ENCODE results near the gene C3orf20.
"Not testable (repeated sequence)": the region's sequence is repeated elsewhere in the genome, so short reads cannot be mapped to it uniquely, and the experiment has no call there.

C3orf20 gene

DNA sequence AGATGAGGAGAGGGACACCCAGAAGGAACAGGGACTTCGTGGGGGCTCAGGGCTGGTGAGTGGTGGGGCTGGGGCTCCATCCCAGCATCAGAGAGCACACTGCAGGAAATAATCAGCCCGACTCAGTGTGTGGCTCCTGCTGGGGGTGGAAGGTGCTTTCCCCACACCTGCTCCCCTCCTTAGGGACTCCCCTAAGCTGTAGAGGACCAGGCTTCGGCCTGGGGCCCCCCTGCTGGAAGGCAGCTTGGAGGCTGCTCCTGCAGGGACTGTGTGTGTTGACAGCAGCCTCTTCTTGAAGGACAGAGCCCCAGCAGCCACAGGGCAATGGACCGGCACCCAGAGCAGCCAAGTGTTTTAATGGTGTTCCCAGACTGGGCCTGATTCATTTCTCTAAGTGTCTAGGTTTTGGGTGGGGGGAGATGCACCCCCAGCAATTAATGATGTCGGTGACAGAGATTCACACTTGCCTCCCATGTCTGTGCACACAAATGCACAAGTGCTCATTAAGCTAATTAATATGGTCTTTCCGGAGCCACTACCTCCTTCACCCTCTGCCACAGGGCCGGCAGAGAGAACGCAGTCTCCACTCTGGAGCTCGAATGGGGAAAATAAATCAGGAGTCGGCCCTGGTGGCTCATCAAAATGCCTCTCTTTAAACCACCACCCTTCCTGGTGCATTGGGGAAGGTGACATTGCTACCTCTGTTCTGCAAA is 126.9 kb downstream of the C3orf20 start:
- DNase-seq, result no peak

DNA sequence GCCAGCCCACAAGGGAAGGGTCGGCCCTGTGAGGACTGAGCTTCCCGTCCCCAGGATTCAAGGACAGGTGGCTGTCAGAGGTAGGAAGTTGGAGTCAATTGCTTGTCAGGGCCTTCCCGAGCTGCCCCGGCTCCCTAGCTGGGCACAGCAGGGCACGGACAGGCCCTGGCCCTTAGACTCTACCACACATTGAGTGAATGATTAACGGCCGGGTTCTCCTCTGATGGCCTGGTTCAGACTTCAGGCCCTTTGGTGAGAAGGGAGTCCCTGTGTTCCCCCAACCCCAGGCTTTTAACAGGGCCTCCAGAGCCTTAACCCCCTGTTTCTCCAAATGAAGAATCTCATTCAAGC is 127.4 kb downstream of the C3orf20 start:
- DNase-seq, result no peak

DNA sequence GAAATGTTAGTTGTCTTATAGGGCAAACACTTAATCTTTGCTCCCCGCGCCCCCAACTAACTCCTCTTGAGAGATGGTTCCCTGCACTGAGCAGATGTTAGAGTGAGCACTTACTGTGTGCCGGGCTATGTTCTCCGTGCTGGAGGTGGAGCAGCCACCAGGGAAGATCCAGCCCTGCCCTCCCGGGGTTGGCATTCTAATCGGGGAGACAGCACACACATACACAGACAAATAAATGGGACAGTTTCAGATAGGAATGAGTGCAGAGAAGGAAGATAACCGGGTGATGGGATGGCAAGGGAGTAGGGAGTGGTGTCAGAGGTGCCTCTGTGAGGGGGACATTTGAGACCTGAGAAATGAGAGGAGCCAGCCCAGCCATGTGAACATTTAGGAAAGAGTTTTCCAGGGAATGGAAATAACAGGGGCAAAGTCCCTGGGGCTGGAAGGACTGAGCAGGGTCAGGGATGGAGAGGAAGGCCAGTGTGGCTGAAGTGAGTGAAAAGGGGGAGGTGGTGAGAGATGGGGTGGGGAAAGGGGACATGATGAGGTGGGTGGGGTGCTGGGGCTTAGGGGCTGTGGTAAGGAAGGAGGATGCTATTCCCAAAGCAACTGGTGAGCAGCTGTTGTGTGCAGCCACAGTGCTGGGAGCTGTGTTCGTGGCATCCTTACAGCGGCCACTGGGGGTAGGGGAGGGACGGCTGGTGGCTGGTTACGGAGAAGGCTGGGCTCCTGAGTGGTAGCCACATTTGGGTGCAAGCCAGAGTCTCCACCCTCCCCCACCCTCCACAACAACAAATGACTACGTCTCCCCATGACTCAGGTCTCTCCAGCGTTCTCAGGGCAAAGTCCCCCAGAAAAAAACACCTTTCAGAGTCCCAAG is 128.4 kb downstream of the C3orf20 start:
- DNase-seq, result no peak

DNA sequence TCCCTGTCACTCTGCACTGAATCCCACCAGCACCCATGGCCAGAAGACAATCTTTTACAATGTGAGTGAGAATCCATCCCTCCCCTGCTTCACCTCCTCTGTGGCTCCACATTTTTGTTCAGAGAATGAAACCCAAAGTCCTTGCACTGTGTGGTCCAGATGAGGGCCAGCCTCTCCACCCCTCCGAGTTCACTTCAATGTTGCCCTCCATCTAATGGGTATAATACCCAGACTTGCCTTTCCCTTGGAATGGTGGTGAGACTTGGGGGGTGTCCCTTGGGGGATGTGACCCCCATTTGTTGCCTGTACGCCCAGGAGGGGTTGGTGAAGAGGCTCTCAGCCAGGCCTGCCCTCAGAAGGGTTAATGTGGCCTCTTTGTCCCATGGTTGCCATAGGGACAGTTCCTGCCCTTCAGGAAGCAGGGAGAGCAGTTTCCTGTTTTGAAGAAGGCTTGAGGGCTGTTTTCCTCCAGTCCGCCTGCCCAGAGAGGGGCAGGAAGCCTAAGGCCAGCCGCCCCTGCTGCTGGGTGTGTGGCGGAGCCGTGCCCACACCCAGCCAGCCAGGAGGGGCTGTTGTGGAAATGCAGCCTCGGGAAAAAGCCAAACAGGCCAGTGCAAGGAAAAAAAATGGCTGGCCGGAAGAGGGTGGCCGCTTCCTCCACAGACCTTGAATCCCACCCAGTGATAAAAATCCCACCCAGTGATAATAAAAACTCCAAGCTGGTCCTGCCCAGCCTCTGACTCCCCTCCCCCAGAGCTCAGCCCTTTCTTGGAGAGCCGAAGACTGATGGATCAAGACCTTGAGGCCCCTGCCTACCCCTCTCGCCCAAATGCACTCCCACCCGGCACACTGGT is 129.3 kb downstream of the C3orf20 start:
- no peak for DNase-seq

DNA sequence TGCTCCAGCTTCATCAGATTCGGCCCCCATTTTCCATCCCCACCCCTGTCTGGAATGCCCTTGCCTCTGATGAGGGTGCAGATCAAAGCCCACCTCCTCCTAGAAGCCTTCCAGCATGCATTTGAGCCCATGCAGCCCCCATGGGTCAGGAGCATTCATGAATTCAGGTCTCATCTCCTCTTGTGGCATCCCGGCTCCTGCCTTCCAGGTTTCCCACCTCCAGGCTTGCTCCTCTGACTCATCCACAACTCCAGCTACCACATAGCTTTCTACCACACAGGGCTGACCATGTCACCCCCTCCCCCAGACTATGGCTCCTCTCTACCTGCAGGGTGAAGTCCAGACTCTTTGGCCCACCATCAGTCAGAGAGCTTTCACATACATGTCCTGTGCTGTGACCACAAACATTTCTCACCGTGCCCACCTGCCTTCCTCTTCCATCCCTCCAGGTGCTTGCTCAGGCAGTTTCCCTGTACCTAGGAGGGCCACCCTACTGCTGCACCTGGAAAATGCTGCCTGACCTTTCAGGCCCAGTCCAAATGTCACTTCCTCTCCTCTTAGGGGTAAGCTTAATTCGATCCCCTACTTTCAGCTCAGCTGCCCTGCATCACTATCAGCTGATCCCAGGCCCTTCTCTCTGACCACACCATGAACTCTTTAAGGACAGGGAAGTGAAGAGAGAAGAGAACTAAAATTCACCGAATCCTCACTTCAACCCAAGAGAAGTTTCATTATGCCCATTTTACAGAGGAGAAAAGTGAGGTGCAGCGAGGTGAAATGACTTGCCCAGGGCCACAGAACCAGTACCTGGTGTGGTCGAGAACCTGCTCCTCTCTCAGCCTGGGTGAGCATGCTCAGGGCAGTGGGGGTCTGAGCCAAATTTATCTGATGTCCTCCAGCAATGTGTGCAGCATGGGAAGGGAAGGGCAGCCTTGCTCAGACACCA is 130.2 kb downstream of the C3orf20 start:
- no peak for DNase-seq

DNA sequence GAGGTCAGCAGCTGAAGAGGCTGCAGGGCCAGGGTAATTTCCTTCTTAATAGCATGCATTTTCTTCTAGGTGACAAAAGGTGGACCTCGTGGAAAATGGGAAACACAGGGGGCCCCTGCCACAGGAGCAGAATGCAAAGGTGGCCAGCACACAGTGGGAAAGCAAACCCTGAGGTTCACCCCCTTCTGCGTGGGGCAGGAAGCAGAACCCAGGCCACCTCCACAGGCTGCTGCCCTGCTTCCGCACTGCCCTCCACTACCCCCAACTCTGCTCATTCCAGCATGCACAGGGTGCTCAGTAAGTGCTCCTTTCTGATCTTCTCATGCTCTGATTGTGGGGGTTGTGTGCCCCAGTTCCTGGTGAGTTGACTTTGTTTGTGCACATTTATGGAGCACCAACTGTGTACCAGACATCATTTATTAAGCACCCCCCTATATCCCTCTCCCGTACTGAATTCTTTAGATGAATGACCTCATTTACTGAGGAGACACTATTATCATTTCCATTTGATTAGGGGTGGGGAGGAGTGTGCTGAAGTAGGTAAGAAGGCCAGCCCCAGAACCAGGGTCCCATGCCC is 131.1 kb downstream of the C3orf20 start:
- DNase-seq, result no peak

DNA sequence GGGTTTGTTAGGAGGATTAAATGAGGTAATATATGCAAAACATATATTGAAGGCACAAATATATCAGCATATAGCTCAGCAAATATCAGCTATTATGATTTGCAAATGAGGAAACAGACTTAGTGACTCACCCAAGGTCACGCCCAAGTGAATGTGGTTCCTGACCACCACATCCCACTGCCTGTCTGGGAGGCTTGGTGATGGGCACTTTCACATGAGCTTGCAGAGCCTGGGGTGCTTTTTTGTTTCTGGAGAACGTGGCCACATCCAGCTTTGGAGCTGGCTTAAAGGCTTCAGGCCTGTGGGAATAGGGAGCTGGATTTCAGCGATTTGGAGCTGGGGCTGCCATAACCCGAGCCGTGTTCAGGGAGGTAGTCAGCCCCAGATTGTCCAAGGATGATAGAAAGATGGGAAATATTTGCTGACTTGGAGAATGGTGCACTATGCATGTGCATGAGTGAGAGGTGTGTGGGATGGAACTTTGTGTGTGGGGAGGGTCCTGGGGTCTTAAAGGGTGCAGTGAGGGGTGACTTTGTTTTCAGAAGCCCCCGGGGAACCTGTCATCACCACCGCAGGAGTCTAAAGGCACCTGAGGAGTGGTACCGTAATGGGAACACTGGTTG is 131.8 kb downstream of the C3orf20 start:
- DNase-seq, result no peak

DNA sequence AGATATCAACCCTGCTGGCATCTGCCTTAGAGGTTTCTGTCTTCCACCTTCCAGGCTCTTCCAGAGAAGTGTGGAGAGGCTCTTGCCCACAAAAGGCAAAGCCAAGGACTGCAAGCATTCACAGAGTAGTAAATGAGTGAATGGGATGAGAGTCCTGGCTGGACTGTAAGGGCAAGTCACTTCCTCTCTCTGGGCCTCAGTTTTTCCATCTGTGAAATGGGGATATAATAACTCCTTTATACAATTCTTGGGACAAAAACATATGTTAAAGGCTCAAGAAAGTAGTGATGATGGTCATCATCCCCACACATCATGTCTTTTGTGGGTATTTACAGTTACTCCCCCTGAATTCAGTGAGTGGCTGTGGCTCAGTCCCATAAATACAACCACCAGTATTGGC is 133.1 kb downstream of the C3orf20 start:
- DNase-seq, result no peak

DNA sequence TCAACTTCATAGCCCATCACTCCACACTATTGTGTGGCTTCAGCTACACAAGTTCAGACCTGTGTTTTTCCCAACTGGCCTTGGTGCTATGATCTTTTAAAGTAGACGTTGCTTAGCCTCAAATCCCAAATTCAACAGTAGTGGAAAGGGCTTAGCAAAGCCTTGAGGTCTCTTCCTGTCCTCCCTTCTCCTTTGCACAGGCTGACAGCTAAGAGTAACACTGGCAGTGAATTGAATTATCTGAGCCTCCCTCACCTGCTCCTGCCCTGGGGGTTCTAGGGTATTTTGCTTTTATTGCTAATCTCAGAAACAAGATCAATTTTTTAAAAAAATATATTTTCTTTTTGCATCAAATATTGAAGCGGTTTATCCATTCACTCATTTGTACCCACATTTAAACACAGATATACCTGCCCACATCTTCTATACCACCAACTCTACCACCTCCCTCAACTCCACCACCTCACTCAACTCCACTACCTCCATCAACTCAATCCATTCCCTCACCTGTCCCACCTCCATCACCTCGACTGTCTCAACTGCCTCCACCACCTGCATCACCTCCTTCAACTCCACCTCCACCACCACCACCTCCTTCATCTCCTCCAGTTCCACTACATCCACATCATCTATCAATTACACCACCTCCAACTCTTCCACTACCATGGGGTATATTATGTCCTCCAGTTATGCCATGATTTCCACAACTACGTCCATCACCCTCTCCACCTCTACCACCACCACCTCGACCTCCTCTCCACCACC is 133.7 kb downstream of the C3orf20 start:
- DNase-seq, result no peak

DNA sequence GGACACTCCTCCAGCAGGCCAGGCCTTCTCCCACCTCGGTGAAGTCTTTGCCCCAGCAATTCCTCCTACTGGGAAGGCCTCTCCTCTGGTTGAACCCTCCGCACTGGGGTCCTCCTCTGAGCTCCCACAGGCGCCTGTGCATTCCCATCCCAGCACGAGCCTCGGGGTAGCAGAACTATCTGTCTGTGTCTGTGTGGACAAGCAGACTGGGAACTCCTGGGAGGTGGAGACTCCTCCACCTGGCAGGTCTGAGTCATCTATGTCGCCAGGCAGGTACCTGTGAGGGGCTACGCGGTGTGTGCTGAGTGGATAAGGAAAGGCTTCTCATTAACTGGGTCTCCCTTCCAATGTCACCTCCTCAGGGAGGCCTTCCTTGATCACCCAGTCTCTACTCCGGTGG is 134.7 kb downstream of the C3orf20 start:
- not testable (repeated sequence) for DNase-seq

DNA sequence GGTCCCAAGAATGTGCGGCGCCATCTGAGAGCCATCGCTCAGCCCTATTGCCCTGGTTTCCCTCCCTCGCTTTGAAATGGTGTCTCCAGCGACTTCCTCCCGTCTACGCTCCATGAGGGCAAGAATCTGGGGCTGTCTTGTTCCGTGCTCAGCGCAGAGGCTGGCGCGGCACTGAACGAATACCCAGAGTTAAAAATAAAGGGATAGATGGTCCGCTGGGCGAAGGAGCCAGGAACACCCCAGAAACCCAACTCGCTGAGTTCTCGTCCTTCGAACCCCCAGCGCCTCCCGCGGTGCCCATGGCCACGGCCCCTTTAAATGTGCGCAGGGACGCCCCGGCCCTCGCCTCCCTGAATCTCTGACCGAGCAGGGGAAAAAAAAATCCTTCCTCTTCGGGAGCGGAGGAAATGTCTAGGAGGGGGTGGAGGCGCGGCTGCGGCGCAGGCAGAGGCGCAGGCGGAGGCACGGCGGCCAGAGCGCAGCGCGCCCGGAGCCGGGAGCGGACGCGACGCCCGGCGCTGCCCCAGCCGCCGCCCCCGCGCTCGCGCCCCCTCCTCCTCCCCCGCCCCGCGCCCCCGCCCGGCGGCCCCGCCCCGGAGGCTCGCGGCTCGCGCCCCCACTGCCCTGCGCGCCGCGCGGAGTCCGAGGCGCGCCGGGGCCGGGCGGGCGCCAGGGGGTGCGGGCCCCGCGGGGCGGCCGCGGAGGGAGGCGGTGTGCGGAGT is 135.3 kb downstream of the C3orf20 start:
- DNase-seq, result no peak

DNA sequence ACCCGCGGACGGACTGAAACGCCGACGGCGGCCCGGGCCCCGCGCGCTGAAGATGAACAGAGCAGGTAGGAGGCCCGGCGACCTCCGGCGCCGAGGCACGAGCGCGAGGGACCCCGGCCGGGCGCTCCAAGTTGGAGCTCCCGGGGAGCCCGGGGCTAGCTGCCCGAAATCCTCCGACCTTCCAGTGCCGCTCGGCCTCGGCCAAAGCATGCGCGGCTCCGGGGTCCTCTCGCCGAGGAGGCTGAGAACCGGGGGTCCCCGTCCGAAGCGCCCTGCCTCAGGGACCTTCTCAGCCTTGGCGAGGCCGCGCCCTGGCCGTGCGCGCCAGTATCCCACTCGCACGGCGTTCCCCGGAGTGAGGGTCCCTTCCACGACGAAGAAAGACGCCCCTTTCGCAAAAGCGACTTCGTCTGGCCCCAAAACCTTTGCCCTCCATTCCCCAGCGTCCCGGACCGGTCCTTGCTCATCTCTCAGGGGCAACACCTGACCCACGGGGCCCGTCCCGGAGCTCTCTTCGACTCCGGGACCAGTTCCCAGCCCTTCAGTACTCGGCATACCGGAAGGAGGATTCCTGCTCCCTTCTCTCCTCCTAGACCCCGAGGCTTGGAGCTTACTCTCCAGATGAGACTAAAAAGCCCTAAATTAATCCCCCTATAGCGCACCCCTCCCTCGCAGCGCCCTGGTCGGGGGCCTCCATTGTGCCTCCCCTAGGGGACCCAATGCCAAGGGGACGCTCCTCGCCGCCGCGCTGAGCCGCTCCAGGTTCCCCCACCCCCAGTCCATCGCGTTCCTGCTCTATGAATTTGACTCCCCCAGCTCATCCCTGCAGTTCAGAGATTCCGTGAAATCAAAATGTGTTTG is 136.1 kb downstream of the C3orf20 start:
- no peak for DNase-seq

DNA sequence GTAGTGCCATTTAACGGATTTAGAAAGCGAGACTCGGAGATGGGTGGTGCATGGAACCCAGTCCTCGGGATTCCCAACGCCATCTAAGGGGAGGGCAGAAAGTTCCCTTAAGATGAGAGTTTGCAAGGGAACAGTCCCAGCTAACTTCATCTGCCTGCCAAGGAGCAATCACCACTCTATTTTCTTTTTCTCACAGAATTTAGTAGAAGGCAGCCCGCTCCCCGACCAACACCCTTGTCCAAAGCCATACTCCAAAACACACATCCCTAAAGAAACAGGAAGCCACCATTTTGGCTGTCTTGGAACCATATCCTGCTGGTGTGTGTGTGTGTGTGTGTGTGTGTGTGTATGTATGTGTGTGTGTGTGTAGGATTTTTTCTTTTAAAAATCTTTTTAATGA is 136.7 kb downstream of the C3orf20 start:
- DNase-seq, result no peak

DNA sequence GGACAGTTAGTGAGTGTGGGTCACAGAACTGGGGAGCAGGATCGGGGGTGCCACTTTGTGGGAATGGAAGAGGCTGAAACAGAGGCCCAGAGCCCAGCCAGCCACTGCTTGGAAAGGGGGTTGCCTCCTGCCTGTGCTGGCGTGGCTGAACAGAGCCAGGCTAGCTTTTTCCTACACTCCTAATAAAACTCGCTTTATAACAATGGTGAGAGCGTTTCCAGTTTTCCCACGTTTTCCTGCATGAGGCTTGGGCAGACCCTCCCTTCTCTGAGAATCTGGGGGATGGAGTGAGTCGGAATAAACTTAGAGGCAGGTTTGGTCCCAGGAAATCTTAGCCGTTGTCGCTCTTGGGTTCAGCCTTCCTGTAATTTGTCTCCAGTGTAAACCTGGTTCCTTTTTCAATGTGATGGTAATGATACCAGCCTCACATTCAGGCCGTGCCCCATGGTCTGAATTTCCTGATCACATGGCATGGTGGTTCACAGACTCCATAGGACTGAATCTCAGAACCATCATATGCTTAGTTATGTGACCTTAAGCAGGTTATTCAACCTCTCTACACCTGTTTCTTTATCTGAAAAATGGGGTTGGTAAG is 137.4 kb downstream of the C3orf20 start:
- no peak for DNase-seq

DNA sequence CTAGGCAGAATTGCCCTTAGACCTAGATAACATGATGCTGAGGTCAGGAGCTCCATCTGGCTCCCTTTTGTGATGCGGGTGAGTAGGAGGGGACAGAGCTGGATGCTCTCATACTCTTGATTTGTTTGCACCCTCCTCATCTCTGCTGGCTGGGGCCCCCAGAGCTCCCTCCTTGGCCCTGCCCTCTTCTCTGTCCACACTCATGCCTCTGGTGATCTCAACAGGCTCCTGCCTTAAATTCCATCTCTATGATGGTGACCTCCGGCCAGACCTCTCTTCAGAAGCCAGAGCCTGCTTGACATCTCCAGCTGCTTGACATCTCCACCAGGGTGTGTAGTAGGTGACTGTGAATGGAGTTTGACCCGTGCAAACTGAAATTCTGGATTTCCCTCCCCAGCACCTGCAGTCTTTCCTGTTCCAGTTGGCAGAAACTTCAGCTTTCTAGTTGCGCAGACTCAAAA is 139.5 kb downstream of the C3orf20 start:
- DNase-seq, result no peak

DNA sequence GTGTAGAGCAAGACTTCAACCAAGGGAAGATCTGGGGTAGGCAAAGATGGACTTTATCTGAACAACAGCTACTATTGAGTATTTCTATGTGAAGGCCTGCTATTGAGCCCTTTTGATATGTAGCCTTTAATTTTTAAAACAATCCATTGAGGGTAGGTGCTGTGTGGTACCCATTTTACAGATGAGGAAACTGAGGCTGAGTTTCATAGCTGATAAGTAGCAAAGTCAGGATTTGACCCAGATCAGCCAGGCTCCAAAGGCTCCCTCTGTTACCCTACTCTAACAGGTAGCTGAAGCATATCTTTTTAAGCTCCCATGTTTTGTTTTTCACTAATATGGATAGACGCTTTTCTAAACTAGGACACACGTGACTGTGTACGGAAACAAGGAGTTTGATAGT is 141.4 kb downstream of the C3orf20 start:
- no peak for DNase-seq

DNA sequence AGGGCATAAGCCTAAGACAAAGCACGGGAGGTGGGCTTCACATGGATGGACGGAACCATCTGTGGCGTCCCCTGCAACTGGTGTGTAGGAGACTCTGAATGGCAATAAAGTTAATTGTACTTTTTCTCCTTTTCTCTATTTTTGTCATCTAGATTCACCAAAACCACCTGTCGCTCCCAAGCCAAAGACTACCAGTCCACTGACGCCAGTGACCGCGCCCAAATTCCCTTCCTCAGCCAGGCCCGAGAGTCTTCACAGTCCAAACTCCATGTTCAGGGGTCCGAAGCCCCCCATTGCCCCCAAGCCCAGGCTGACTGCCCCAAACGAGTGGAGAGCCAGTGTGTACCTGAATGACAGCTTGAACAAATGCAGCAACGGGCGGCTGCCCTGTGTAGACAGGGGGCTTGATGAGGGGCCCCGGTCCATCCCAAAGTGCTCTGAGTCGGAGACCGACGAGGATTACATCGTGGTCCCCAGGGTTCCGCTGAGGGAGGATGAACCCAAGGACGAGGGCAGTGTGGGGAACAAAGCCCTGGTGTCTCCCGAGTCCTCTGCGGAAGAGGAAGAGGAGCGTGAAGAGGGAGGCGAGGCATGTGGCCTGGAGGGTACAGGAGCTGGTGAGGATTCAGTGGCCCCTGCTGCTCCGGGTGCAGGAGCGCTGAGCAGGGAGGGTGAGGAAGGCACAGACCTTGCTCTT is 144.0 kb downstream of the C3orf20 start, which contains the start of gene FGD5:
FGD5 (plus strand) TSS at position 159 of the 697 bp plus-strand sequence; CDS start at position 269, 110 bp downstream.
- no peak for DNase-seq

DNA sequence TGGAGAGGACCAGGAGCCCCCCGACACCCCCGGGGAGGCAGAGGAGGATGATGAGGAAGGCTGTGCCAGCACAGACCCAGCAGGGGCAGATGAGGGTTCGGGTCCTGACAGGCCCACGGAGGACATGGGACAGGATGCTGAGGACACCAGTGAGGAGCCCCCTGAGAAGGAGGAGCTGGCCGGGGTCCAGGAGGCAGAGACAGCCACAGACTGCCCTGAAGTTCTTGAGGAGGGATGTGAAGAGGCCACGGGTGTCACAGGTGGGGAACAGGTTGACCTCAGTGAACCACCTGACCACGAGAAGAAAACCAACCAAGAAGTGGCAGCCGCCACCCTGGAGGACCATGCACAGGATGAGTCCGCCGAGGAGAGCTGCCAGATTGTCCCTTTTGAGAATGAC is 144.7 kb downstream of the C3orf20 start:
- no peak for DNase-seq
